ENCODE measurements around the gene SUN5.
"Not testable (repeated sequence)": the region's sequence is repeated elsewhere in the genome, so short reads cannot be mapped to it uniquely, and the experiment has no call there.

Gene SUN5

GRCh38 chr20:32965115-32965514 is 39.1 kb downstream of the SUN5 start:
- no peak for DNase-seq (ENCODE audit: low spot score)

DNA sequence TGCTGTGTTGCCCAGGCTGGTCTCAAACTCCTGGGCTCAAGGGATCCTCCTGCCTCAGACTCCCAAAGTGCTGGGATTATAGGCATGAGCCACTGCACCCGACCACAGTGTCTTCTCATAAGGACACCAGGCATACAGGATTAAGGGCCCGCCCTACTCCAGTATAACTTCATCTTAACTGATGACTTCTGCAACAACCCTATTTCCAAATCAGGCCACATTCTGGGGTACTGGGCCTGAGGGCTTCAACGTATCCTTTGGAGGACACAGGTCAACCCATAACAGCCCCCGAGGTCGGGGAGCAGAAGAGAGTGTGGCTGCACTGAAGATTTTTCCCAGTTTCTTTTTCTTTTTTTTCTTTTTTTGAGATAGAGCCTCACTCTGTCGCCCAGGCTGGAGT is 39.7 kb downstream of the SUN5 start:
- DNase-seq (ENCODE audit: low spot score): no peak

DNA sequence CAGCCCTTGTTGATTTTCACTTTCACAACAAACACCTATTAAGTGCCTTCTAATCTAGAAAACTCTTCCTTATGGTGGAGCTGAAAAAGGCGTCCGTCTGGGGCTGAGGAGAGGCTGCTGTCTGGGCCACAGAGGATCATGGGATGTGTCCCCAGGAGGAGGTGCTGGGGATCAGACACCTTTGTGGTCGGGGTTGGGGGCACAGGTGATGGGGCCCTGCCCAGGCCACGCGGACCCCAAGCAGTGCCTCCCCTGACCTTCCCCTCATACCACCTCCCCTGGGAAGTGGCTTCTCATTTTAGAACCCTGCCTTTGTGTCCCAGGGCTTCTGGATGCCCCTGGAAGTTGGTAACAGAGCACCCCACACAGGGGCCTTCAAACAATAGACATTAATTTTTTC is 41.1 kb downstream of the SUN5 start:
- no peak for DNase-seq (ENCODE audit: low spot score)

DNA sequence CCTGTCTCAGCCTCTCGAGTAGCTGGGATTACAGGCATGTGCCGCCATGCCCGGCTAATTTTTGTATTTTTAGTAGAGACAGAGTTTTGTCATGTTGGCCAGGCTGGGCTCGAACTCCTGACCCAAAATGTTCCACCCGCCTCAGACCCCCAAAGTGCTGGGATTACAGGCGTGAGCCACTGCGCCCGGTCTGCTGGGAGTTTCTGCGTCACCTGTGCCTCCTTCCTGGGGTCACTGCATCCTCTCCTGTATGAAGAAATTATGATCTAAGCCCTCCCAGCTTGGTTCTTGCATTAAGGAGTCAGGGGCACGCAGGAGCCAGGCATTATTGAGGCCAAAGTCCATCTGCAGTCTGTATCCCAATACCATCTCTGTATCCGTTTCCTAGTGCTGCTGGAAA is 41.6 kb downstream of the SUN5 start:
- not testable (repeated sequence) for DNase-seq (ENCODE audit: low spot score)

- no peak for DNase-seq (ENCODE audit: low spot score)
These were observed 42.2 kb downstream of the SUN5 start for GRCh38 chr20:32962053-32962452.

DNA sequence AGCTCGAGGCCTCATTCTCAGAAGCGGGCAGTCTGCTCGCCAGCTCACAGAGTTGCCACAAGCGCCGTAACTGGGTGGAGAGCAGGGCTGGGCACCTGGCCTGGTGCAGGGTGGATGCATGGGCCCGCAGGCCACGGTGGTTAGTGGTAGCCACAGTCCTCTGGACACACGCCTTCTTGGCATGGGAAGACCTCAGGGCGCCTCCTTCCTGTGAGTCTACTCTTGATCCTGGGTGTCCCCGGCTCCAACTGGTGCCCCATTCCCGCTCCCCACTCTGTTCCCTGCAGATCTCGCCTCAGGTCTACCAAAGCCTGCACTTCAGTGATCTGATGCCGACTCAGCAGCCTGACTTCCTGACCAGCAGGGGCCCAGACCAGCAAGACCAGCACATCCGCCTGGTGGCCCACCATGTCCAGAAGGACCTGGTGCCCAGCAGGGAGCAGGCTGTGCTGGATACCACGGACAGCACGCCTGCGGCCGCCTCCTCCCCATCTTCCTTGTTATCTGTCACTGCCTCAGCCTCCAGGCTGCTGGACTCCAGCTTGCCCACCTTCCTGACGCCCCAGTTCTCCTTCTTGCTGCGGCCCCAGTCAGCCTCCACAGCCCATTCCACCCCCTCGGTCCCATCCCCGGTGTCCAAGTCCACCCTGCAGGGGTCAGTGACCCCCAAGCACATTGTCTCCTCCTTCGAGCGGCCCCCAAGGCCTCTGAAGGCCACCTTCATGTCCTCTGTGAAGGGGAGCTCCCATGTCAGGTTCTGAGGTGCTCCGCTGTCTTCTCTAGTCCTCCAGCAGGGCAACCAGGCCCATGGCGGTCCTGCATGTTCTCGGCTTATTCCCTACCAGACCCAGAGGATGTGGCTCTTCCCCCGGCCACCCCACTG is 43.1 kb downstream of the SUN5 start:
- no peak for DNase-seq (ENCODE audit: low spot score)

GRCh38 chr20:32960222-32960518 is 44.1 kb downstream of the SUN5 start:
- no peak for DNase-seq (ENCODE audit: low spot score)

DNA sequence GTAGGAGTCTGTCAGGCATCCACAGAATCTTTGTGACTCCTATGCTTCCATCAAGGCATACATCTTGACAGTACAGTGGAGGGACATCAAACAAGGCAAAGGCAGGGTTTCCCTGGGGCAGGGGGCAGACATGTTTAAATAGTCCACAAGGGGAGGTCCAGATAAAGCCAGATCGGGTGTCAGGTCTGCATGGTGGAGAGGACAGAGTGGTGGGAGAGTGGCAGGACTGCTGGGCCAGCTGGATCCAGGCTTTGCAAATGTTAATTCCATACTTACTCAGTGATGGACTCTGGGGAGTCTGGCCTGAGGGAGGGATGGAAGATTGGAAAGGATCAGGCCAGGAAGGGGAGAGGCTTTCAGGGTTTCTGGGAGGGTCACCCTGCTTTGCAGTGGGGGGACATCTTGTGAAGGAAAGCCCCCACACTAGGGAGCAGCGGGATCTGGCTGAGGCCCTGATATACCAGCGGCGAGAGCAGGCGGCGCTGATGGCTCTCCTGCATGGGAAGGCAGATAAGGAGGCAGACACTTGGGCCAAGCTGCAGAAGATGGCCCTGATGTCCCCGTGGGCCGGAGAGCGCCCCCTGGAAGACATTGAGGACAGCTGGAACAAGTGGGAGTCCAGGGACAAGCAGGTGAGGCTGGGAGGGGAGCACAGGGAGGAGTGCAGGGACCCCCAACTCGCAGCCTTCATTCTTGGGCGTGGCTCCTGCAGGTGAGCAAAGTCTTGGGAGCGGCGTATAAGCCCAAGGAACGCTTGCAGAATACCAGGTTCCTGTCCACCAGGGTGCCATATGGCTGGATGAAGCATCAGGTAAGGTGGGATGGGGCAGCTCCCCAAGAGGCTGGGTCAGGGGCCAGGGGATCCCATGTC is 44.6 kb downstream of the SUN5 start:
- no peak for DNase-seq (ENCODE audit: low spot score)

DNA sequence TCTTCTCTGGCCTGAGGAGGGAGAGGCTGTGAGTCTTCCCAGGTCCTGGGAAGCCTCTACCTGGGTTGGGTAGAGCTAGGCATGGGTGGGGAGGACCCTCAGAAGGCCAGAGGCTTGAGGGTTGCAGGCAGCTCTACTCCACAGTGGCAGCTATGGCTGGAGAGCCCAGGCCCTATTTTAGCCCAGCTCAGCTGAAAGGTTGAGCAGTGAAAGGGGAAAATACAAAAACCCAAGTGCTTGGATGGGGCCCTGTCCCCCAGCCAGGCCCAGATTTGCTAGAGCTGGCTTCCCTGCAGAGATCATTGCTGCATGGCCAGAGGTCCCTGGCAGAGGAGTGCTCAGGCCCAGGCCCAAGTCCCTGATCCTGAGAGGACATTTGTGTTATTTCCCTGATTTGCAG is 45.7 kb downstream of the SUN5 start:
- DNase-seq (ENCODE audit: low spot score): no peak

DNA sequence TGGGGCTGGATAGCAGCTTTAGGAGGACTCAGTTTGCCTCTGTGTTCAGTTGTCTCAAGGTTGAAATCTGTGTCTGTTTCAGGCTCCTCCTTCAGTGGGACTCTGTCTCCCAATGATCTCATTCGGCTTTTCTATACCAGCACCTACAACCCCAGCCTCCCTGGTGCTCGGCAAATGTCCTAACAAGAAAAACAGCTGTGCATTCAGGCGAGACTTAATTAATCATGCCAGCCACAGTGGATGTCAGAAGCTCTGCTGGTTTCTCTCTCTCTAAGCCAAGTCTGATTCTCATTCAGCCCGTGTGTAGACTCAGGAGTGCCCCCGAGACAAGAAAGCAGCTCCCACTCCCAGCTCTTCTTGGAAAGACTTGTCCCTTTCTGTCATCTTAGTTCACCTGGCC is 46.8 kb downstream of the SUN5 start:
- DNase-seq (ENCODE audit: low spot score): no peak

DNA sequence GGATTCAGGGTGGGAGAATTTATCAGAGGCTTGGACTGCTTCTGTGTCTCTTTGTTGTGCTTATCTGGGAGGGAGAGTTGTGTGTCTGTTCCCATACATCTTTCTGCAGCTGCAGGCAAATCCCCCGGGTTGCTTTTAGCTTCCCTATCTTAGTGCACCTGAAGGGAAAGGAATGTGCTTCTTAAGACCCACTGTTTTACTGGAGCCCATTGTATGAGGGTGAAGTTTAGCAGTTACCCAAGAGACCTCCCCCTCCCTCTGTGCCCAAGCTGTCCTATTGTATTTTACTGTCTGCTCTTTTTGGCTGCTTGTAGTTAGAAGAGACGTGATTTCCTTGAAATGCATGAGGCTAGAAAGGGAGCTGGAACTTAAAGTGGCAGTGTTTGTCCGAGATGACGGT is 53.7 kb downstream of the SUN5 start:
- not testable (repeated sequence) for DNase-seq (ENCODE audit: low spot score)

DNA sequence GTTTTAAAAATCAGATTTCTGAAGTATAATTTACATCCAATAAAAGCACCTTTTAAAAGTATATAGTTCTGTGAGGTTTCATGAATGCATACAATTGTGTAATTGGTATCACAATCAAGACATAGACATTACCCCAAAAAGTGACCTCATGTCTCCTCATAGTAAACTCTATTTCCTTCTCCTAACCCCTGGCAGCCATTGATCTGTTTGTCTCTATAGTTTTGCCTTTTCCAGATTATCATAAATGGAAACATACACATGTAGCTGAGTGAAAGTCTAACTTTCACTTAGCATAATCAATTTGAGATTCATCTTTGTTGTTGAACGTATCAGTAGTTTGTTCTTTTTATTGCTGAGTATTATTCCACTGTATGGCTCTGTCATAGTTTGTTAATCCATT is 57.6 kb downstream of the SUN5 start:
- DNase-seq (ENCODE audit: low spot score): no peak

GRCh38 chr20:32945710-32946221 is 58.5 kb downstream of the SUN5 start:
- no peak for DNase-seq (ENCODE audit: low spot score)

- DNase-seq (ENCODE audit: low spot score): no peak
These were observed 60.7 kb downstream of the SUN5 start for GRCh38 chr20:32943490-32944052.

- no peak for DNase-seq (ENCODE audit: low spot score)
These were observed 62.9 kb downstream of the SUN5 start for GRCh38 chr20:32941155-32941885.

- DNase-seq (ENCODE audit: low spot score): no peak
These were observed 69.7 kb downstream of the SUN5 start for GRCh38 chr20:32934580-32934979.
